ENCODE results near the gene BTN2A1.
"Not testable (repeated sequence)": the region's sequence is repeated elsewhere in the genome, so short reads cannot be mapped to it uniquely, and the experiment has no call there.

BTN2A1 gene

GRCh38 chr6:26489996-26490964 lies 32.5 kb downstream of the BTN2A1 start:
- in situ Hi-C loops (cut with HindIII; ENCODE audit: low sequenced_read_pairs): no loop called here

- in situ Hi-C loops (cut with HindIII; ENCODE audit: low sequenced_read_pairs): no loop called here
These were observed 33.8 kb downstream of the BTN2A1 start for GRCh38 chr6:26491604-26492003.

GRCh38 chr6:26493258-26493657 lies 35.5 kb downstream of the BTN2A1 start:
- in situ Hi-C loops (cut with HindIII; ENCODE audit: low sequenced_read_pairs): no loop called here

- in situ Hi-C loops (cut with HindIII; ENCODE audit: low sequenced_read_pairs): no loop called here
These were observed 36.4 kb downstream of the BTN2A1 start for GRCh38 chr6:26494117-26494516.

GRCh38 chr6:26495281-26495680 lies 37.5 kb downstream of the BTN2A1 start:
- in situ Hi-C loops (cut with HindIII; ENCODE audit: low sequenced_read_pairs): no loop called here

- in situ Hi-C loops (cut with HindIII; ENCODE audit: low sequenced_read_pairs): no loop called here
These were observed 39.9 kb downstream of the BTN2A1 start for GRCh38 chr6:26497610-26498009.

GRCh38 chr6:26500102-26500501 lies 42.3 kb downstream of the BTN2A1 start, which contains the start of gene BTN1A1:
BTN1A1 (plus strand) TSS chr6:26500303; CDS start chr6:26501287, 984 bp downstream.
- in situ Hi-C loops (cut with HindIII; ENCODE audit: low sequenced_read_pairs): no loop called here

- in situ Hi-C loops (cut with HindIII; ENCODE audit: low sequenced_read_pairs): no loop called here
These were observed 43.8 kb downstream of the BTN2A1 start for GRCh38 chr6:26501482-26501986.

- in situ Hi-C loops (cut with HindIII; ENCODE audit: low sequenced_read_pairs): no loop called here
These were observed 44.4 kb downstream of the BTN2A1 start for GRCh38 chr6:26502165-26502564.

- in situ Hi-C loops (cut with HindIII; ENCODE audit: low sequenced_read_pairs): no loop called here
These were observed 44.9 kb downstream of the BTN2A1 start for GRCh38 chr6:26502626-26503025.

GRCh38 chr6:26507658-26508057 lies 49.9 kb downstream of the BTN2A1 start:
- in situ Hi-C loops (cut with HindIII; ENCODE audit: low sequenced_read_pairs): no loop called here

GRCh38 chr6:26511033-26511432 lies 53.3 kb downstream of the BTN2A1 start:
- in situ Hi-C loops (cut with HindIII; ENCODE audit: low sequenced_read_pairs): not testable (repeated sequence)

GRCh38 chr6:26514984-26515383 lies 57.2 kb downstream of the BTN2A1 start:
- in situ Hi-C loops (cut with HindIII; ENCODE audit: low sequenced_read_pairs): no loop called here

GRCh38 chr6:26516481-26517427 lies 59.0 kb downstream of the BTN2A1 start:
- in situ Hi-C loops (cut with HindIII; ENCODE audit: low sequenced_read_pairs): no loop called here

Data from DLD1 (cell line).